ENCODE data around the gene RSF1.
"Not testable (repeated sequence)": the region's sequence is repeated elsewhere in the genome, so short reads cannot be mapped to it uniquely, and the experiment has no call there.

Gene RSF1

GRCh38 chr11:77842441-77843121 is 22.1 kb upstream of the RSF1 start:
- Histone ChIP-seq H4K20me1 (ENCODE audit: insufficient read depth, low read length) (no peaks in the 10 kb centered on the region), H3K4me3 (ENCODE audit: low read length) (no peak overlapping the region), H3K4me1 (ENCODE audit: low read length) (no peaks in the 10 kb centered on the region), H3K36me3 (replicated peaks; ENCODE audit: low read depth, low read length) (peaks cover 3% of the 10 kb centered on the region), H3K9me3 (ENCODE audit: insufficient read depth, low read length) (0 out of 2 replicates have a peak, but pooled peaks cover 4% of the 10 kb centered on the region), H2AFZ (ENCODE audit: low read depth, low read length) (no peak overlapping the region), H3K79me2 (ENCODE audit: low read length) (no peaks in the 10 kb centered on the region), H3K9ac (ENCODE audit: low read length) (no peak overlapping the region), H3K27me3 (ENCODE audit: low read depth, low read length) (no peaks in the 10 kb centered on the region), H3K4me2 (ENCODE audit: low read length) (no peak overlapping the region), H3K27ac (ENCODE audit: low read length) (no peak overlapping the region)
- TF ChIP-seq CTCF (IDR thresholded peaks at IDR 0.05; ENCODE audit: low read depth, low read length) (no peak), EZH2phosphoT487 (IDR thresholded peaks at IDR 0.05; ENCODE audit: low read depth) (no peak)

GRCh38 chr11:77833302-77833701 is 12.8 kb upstream of the RSF1 start:
- Histone ChIP-seq H3K27ac (ENCODE audit: low read length) (no peak overlapping the region), H3K79me2 (ENCODE audit: low read length) (no peaks in the 10 kb centered on the region), H3K36me3 (replicated peaks; ENCODE audit: low read depth, low read length) (no peaks in the 10 kb centered on the region), H3K27me3 (ENCODE audit: low read depth, low read length) (no peaks in the 10 kb centered on the region), H3K9ac (ENCODE audit: low read length) (no peak overlapping the region), H3K4me2 (ENCODE audit: low read length) (no peak overlapping the region), H2AFZ (ENCODE audit: low read depth, low read length) (no peak overlapping the region), H3K4me1 (ENCODE audit: low read length) (no peaks in the 10 kb centered on the region), H4K20me1 (ENCODE audit: insufficient read depth, low read length) (no peaks in the 10 kb centered on the region), H3K9me3 (ENCODE audit: insufficient read depth, low read length) (no peaks in the 10 kb centered on the region), H3K4me3 (ENCODE audit: low read length) (no peak overlapping the region)
- TF ChIP-seq CTCF (IDR thresholded peaks at IDR 0.05; ENCODE audit: low read depth, low read length): no peak
- TF ChIP-seq EZH2phosphoT487 (IDR thresholded peaks at IDR 0.05; ENCODE audit: low read depth): no peak

- Histone ChIP-seq H2AFZ (ENCODE audit: low read depth, low read length) (no peak overlapping the region), H3K27me3 (ENCODE audit: low read depth, low read length) (no peaks in the 10 kb centered on the region), H3K9me3 (ENCODE audit: insufficient read depth, low read length) (no peaks in the 10 kb centered on the region), H3K9ac (ENCODE audit: low read length) (no peak overlapping the region), H3K36me3 (replicated peaks; ENCODE audit: low read depth, low read length) (no peaks in the 10 kb centered on the region), H3K79me2 (ENCODE audit: low read length) (no peaks in the 10 kb centered on the region), H3K27ac (ENCODE audit: low read length) (no peak overlapping the region), H3K4me1 (ENCODE audit: low read length) (no peaks in the 10 kb centered on the region), H3K4me2 (ENCODE audit: low read length) (no peak overlapping the region), H3K4me3 (ENCODE audit: low read length) (no peak overlapping the region), H4K20me1 (ENCODE audit: insufficient read depth, low read length) (no peaks in the 10 kb centered on the region)
- TF ChIP-seq EZH2phosphoT487 (IDR thresholded peaks at IDR 0.05; ENCODE audit: low read depth) (no peak), CTCF (IDR thresholded peaks at IDR 0.05; ENCODE audit: low read depth, low read length) (no peak)
Observed at GRCh38 chr11:77828926-77829325, 8.4 kb upstream of the RSF1 start.

GRCh38 chr11:77823775-77824174 is 3.3 kb upstream of the RSF1 start:
- Histone ChIP-seq H3K36me3 (replicated peaks; ENCODE audit: low read depth, low read length) (no peaks in the 10 kb centered on the region), H3K4me3 (ENCODE audit: low read length) (no peak overlapping the region), H3K9ac (ENCODE audit: low read length) (no peak overlapping the region), H3K4me2 (ENCODE audit: low read length) (no peak overlapping the region), H2AFZ (ENCODE audit: low read depth, low read length) (no peak overlapping the region), H3K9me3 (ENCODE audit: insufficient read depth, low read length) (no peaks in the 10 kb centered on the region), H3K27ac (ENCODE audit: low read length) (no peak overlapping the region), H4K20me1 (ENCODE audit: insufficient read depth, low read length) (peaks cover 5% of the 10 kb centered on the region), H3K27me3 (ENCODE audit: low read depth, low read length) (no peaks in the 10 kb centered on the region), H3K79me2 (ENCODE audit: low read length) (peaks cover 17% of the 10 kb centered on the region), H3K4me1 (ENCODE audit: low read length) (peaks cover 2% of the 10 kb centered on the region; the same call in 1 of the 2 replicates)
- no peak for TF ChIP-seq EZH2phosphoT487 (IDR thresholded peaks at IDR 0.05; ENCODE audit: low read depth)
- no peak for TF ChIP-seq CTCF (IDR thresholded peaks at IDR 0.05; ENCODE audit: low read depth, low read length)

GRCh38 chr11:77822126-77822525 is 1.6 kb upstream of the RSF1 start:
- not testable (repeated sequence) for H3K9me3 ChIP-seq (ENCODE audit: insufficient read depth, low read length); H3K4me1 ChIP-seq (ENCODE audit: low read length); H3K4me3 ChIP-seq (ENCODE audit: low read length); H3K9ac ChIP-seq (ENCODE audit: low read length); H3K27me3 ChIP-seq (ENCODE audit: low read depth, low read length); H2AFZ ChIP-seq (ENCODE audit: low read depth, low read length); H3K27ac ChIP-seq (ENCODE audit: low read length); H3K4me2 ChIP-seq (ENCODE audit: low read length); H3K36me3 ChIP-seq (replicated peaks; ENCODE audit: low read depth, low read length)
- Histone ChIP-seq H3K79me2 (ENCODE audit: low read length) (peaks cover 34% of the 10 kb centered on the region), H4K20me1 (ENCODE audit: insufficient read depth, low read length) (peaks cover 20% of the 10 kb centered on the region)

Data from OCI-LY3 (cell line).